Large intestine (tissue), 3 donors: ENCODE results near the gene PKNOX1. TPM values are rescaled to one million over a fixed set of nuclear protein-coding genes. Genes with fewer than 3 reads are reported as not detected.

Source experiments
- DNase-seq, 2 donors: peaks; one replicate each; pipeline versions ENCODE4 v3.0.0 to v3.0.0-alpha.2; 2013
- H3K27ac ChIP-seq: one replicate; pipeline ENCODE4 v1.5.1; 2013; ENCODE audit warnings: low read length
- H3K27me3 ChIP-seq: 2 replicates; pipeline ENCODE4 v1.6.1; 2013; ENCODE audit warnings: low read length; ENCODE audit not compliant: control insufficient read depth, insufficient read depth
- H3K36me3 ChIP-seq: 2 replicates; pipeline ENCODE4 v1.6.1; 2013; ENCODE audit warnings: low read length; ENCODE audit not compliant: control insufficient read depth, insufficient read depth
- H3K4me1 ChIP-seq: one replicate; pipeline ENCODE4 v1.6.1; 2013; ENCODE audit warnings: low read length; ENCODE audit not compliant: control insufficient read depth, insufficient read depth
- H3K4me3 ChIP-seq: one replicate; pipeline ENCODE4 v1.5.1; 2013; ENCODE audit warnings: low read length
- H3K9me3 ChIP-seq: one replicate; pipeline ENCODE4 v1.6.1; 2013; ENCODE audit warnings: mild to moderate bottlenecking, low read depth, low read length, moderate library complexity; ENCODE audit not compliant: control insufficient read depth
- WGBS: methylation state at CpG from one replicate; pipeline ENCODE4 v1.1.5; 2013; ENCODE audit warnings: low lambda C conversion rate; ENCODE audit not compliant: insufficient coverage; 5-methylcytosine and 5-hydroxymethylcytosine counted together
- polyA plus RNA-seq: library from polyadenylated mRNA; unstranded; fragments of 120-200 nt; gene quantifications from one replicate; pipeline ENCODE4 v1.2.1, GENCODE V29; 2013

The PKNOX1 gene
- polyA plus RNA-seq, 1 donor, result 12.0 TPM

- Histone ChIP-seq H3K4me3 (no peak overlapping the region), H3K9me3 (no peaks in the 10 kb centered on the region), H3K27ac (no peak overlapping the region), H3K27me3 (no peaks in the 10 kb centered on the region), H3K4me1 (no peaks in the 10 kb centered on the region), H3K36me3 (peaks cover 67% of the 10 kb centered on the region)
- no CpG with 5 or more reads among the region's 13 CpGs for WGBS
- no peak for DNase-seq
Observed at GRCh38 chr21:43020177-43020576, 45.8 kb downstream of the PKNOX1 start.

- Histone ChIP-seq H3K27me3 (no peaks in the 10 kb centered on the region), H3K4me1 (no peaks in the 10 kb centered on the region), H3K27ac (no peak overlapping the region), H3K9me3 (no peaks in the 10 kb centered on the region), H3K36me3 (peaks cover 70% of the 10 kb centered on the region), H3K4me3 (no peak overlapping the region)
- 83% methylated on average over 1 of the region's 6 CpGs for WGBS
- no peak for DNase-seq
Observed at GRCh38 chr21:43020771-43021170, 46.4 kb downstream of the PKNOX1 start.

- H3K9me3 ChIP-seq, result no peaks in the 10 kb centered on the region
- 100% methylated on average over 1 of the region's 10 CpGs for WGBS
Observed at GRCh38 chr21:43021191-43021590, 46.8 kb downstream of the PKNOX1 start.

GRCh38 chr21:43021756-43022600, 47.6 kb downstream of the PKNOX1 start:
- H3K36me3 ChIP-seq, result peaks cover 67% of the 10 kb centered on the region
- no peak for DNase-seq
- no peaks in the 10 kb centered on the region for H3K27me3 ChIP-seq
- H3K4me3 ChIP-seq, result no peak overlapping the region
- no peaks in the 10 kb centered on the region for H3K4me1 ChIP-seq
- no CpG with 5 or more reads among the region's 28 CpGs for WGBS
- H3K9me3 ChIP-seq, result no peaks in the 10 kb centered on the region
- H3K27ac ChIP-seq, result no peak overlapping the region

More at GRCh38 chr21:43021191-43021590, 46.8 kb downstream of the PKNOX1 start:
- Histone ChIP-seq H3K4me1 (no peaks in the 10 kb centered on the region), H3K36me3 (peaks cover 67% of the 10 kb centered on the region), H3K4me3 (no peak overlapping the region), H3K27me3 (no peaks in the 10 kb centered on the region), H3K27ac (no peak overlapping the region)
- no peak for DNase-seq

GRCh38 chr21:43023175-43023574, 48.8 kb downstream of the PKNOX1 start:
- H3K27me3 ChIP-seq, result no peaks in the 10 kb centered on the region
- no peak overlapping the region for H3K4me3 ChIP-seq
- no peak overlapping the region for H3K27ac ChIP-seq
- H3K9me3 ChIP-seq, result no peaks in the 10 kb centered on the region
- no peaks in the 10 kb centered on the region for H3K4me1 ChIP-seq
- DNase-seq, result no peak
- WGBS, result no CpG with 5 or more reads among the region's 8 CpGs
- peaks cover 68% of the 10 kb centered on the region for H3K36me3 ChIP-seq

GRCh38 chr21:43024439-43025136, 50.2 kb downstream of the PKNOX1 start:
- Histone ChIP-seq H3K27me3 (no peaks in the 10 kb centered on the region), H3K36me3 (peaks cover 74% of the 10 kb centered on the region), H3K9me3 (no peaks in the 10 kb centered on the region), H3K4me1 (no peaks in the 10 kb centered on the region), H3K27ac (no peak overlapping the region), H3K4me3 (no peak overlapping the region)
- 92% methylated on average over 2 of the region's 17 CpGs for WGBS
- no peak for DNase-seq

- H3K27me3 ChIP-seq, result no peaks in the 10 kb centered on the region
- DNase-seq, result no peak
- 100% methylated on average over 2 of the region's 6 CpGs for WGBS
- no peak overlapping the region for H3K27ac ChIP-seq
- no peaks in the 10 kb centered on the region for H3K9me3 ChIP-seq
- H3K4me3 ChIP-seq, result no peak overlapping the region
- peaks cover 74% of the 10 kb centered on the region for H3K36me3 ChIP-seq
- H3K4me1 ChIP-seq, result no peaks in the 10 kb centered on the region
Observed at GRCh38 chr21:43025636-43026180, 51.3 kb downstream of the PKNOX1 start.

- Histone ChIP-seq H3K4me3 (no peak overlapping the region), H3K9me3 (no peaks in the 10 kb centered on the region), H3K27ac (no peak overlapping the region), H3K36me3 (peaks cover 69% of the 10 kb centered on the region), H3K27me3 (no peaks in the 10 kb centered on the region), H3K4me1 (no peaks in the 10 kb centered on the region)
- DNase-seq, result no peak
- 100% methylated on average over 2 of the region's 27 CpGs for WGBS
Observed at GRCh38 chr21:43027846-43028731, 53.7 kb downstream of the PKNOX1 start.

GRCh38 chr21:43029785-43030184, 55.4 kb downstream of the PKNOX1 start:
- H3K27ac ChIP-seq, result no peak overlapping the region
- peaks cover 60% of the 10 kb centered on the region for H3K36me3 ChIP-seq
- H3K4me1 ChIP-seq, result no peaks in the 10 kb centered on the region
- DNase-seq, result no peak
- no peaks in the 10 kb centered on the region for H3K27me3 ChIP-seq
- WGBS, result no CpG with 5 or more reads among the region's 13 CpGs
- no peak overlapping the region for H3K4me3 ChIP-seq
- H3K9me3 ChIP-seq, result no peaks in the 10 kb centered on the region

GRCh38 chr21:43031121-43031619, 56.8 kb downstream of the PKNOX1 start:
- WGBS, result no CpG with 5 or more reads among the region's 12 CpGs
- H3K4me1 ChIP-seq, result no peaks in the 10 kb centered on the region
- H3K27ac ChIP-seq, result no peak overlapping the region
- peaks cover 51% of the 10 kb centered on the region for H3K36me3 ChIP-seq
- no peak overlapping the region for H3K4me3 ChIP-seq
- H3K27me3 ChIP-seq, result no peaks in the 10 kb centered on the region
- no peak for DNase-seq
- H3K9me3 ChIP-seq, result no peaks in the 10 kb centered on the region
